ENCODE results near the gene DDX3X. TPM values are rescaled to one million over a fixed set of nuclear protein-coding genes. Genes with fewer than 3 reads are reported as not detected.
"Not testable (repeated sequence)": the region's sequence is repeated elsewhere in the genome, so short reads cannot be mapped to it uniquely, and the experiment has no call there.

Gene DDX3X
- total and polyA plus RNA-seq, 2 donors (not counting 1 experiment from before 2014, with no cell fraction given), result 130 to 289 TPM

- Mint-ChIP-seq H3K27me3 (no peaks in the 10 kb centered on the region), H3K27ac (no peak overlapping the region), H3K4me1 (no peaks in the 10 kb centered on the region), H3K4me3 (no peak overlapping the region), H3K9me3 (ENCODE audit: insufficient read depth) (no peaks in the 10 kb centered on the region)
- Histone ChIP-seq H3K79me2 (ENCODE audit: control insufficient read depth, insufficient read depth, low read length) (no peaks in the 10 kb centered on the region), H3K27ac (ENCODE audit: low read length in 2 of 2) (no peak overlapping the region), H3K4me1 (ENCODE audit: control insufficient read depth in 2 of 2, insufficient read depth in 2 of 2, low read length in 2 of 2) (no peaks in the 10 kb centered on the region), H3K9me3 (ENCODE audit: control extremely low read depth in 1 of 3, control insufficient read depth in 2 of 3, insufficient read depth in 1 of 3, low read length in 2 of 3) (peaks cover 0 to 5% (median 0%) of the 10 kb centered on the region in 3 donors), H3K27me3 (replicated peaks in 1 of 4; ENCODE audit: control extremely low read depth in 1 of 4, control insufficient read depth in 3 of 4, insufficient read depth in 4 of 4, low read length in 3 of 4) (no peaks in the 10 kb centered on the region), H3K4me3 (ENCODE audit: control extremely low read depth in 1 of 5, extremely low read depth in 1 of 5, insufficient read depth in 1 of 5, low read depth in 2 of 5, low read length in 4 of 5) (no peak overlapping the region), H3K36me3 (replicated peaks in 1 of 2; ENCODE audit: control extremely low read depth in 1 of 2, control insufficient read depth in 1 of 2, extremely low read depth in 1 of 2, insufficient read depth in 2 of 2, low read length in 1 of 2) (no peaks in the 10 kb centered on the region), H3K9ac (ENCODE audit: low read length) (no peak overlapping the region), H3K4me2 (replicated peaks; ENCODE audit: low read depth, low read length, poor library complexity, severe bottlenecking) (no peak overlapping the region), H4K20me1 (ENCODE audit: control insufficient read depth, insufficient read depth, low read length, poor library complexity, severe bottlenecking) (no peaks in the 10 kb centered on the region), H2AFZ (ENCODE audit: insufficient read depth, low read depth, low read length, poor library complexity, severe bottlenecking) (no peak overlapping the region)
- ChIA-PET POLR2A (no interaction called here), CTCF (no interaction called here)
- intact Hi-C loops (cut with micrococcal nuclease), result no loop called here
- WGBS (ENCODE audit: insufficient coverage), result no CpG with 5 or more reads among the region's 4 CpGs
- ATAC-seq (ENCODE audit: low read depth) (no peak), DNase-seq (no peak)
- TF ChIP-seq, protein P1, sequence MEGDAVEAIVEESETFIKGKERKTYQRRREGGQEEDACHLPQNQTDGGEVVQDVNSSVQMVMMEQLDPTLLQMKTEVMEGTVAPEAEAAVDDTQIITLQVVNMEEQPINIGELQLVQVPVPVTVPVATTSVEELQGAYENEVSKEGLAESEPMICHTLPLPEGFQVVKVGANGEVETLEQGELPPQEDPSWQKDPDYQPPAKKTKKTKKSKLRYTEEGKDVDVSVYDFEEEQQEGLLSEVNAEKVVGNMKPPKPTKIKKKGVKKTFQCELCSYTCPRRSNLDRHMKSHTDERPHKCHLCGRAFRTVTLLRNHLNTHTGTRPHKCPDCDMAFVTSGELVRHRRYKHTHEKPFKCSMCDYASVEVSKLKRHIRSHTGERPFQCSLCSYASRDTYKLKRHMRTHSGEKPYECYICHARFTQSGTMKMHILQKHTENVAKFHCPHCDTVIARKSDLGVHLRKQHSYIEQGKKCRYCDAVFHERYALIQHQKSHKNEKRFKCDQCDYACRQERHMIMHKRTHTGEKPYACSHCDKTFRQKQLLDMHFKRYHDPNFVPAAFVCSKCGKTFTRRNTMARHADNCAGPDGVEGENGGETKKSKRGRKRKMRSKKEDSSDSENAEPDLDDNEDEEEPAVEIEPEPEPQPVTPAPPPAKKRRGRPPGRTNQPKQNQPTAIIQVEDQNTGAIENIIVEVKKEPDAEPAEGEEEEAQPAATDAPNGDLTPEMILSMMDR (IDR thresholded peaks at IDR 0.05), result no peak
Measured at GRCh38 chrX:41369152-41369551, 35.2 kb downstream of the DDX3X start.

GRCh38 chrX:41371575-41371974 is 37.6 kb downstream of the DDX3X start:
- H3K36me3 ChIP-seq (replicated peaks in 1 of 2; ENCODE audit: control extremely low read depth in 1 of 2, control insufficient read depth in 1 of 2, extremely low read depth in 1 of 2, insufficient read depth in 2 of 2, low read length in 1 of 2); CTCF ChIA-PET: not testable (repeated sequence)

More at GRCh38 chrX:41371575-41371974, 37.6 kb downstream of the DDX3X start:
- H3K4me2 ChIP-seq (replicated peaks; ENCODE audit: low read depth, low read length, poor library complexity, severe bottlenecking); H3K9me3 Mint-ChIP-seq (ENCODE audit: insufficient read depth); H3K4me1 Mint-ChIP-seq; H3K79me2 ChIP-seq (ENCODE audit: control insufficient read depth, insufficient read depth, low read length); H3K27ac ChIP-seq (ENCODE audit: low read length in 2 of 2); H3K27me3 ChIP-seq (replicated peaks in 1 of 4; ENCODE audit: control extremely low read depth in 1 of 4, control insufficient read depth in 3 of 4, insufficient read depth in 4 of 4, low read length in 3 of 4); H4K20me1 ChIP-seq (ENCODE audit: control insufficient read depth, insufficient read depth, low read length, poor library complexity, severe bottlenecking); H3K27ac Mint-ChIP-seq; H3K4me3 ChIP-seq (ENCODE audit: control extremely low read depth in 1 of 5, extremely low read depth in 1 of 5, insufficient read depth in 1 of 5, low read depth in 2 of 5, low read length in 4 of 5); ATAC-seq (ENCODE audit: low read depth); H3K4me1 ChIP-seq (ENCODE audit: control insufficient read depth in 2 of 2, insufficient read depth in 2 of 2, low read length in 2 of 2); intact Hi-C loops (cut with micrococcal nuclease); H3K9ac ChIP-seq (ENCODE audit: low read length); H3K9me3 ChIP-seq (ENCODE audit: control extremely low read depth in 1 of 3, control insufficient read depth in 2 of 3, insufficient read depth in 1 of 3, low read length in 2 of 3); DNase-seq; H3K4me3 Mint-ChIP-seq; POLR2A ChIA-PET; H3K27me3 Mint-ChIP-seq; H2AFZ ChIP-seq (ENCODE audit: insufficient read depth, low read depth, low read length, poor library complexity, severe bottlenecking): not testable (repeated sequence)
- no CpG with 5 or more reads among the region's 5 CpGs for WGBS (ENCODE audit: insufficient coverage)
